K562 (cell line): ENCODE results near the gene PTPRE. TPM values are rescaled to one million over a fixed set of nuclear protein-coding genes. Genes with fewer than 3 reads are reported as not detected.

Experiments
- ATAC-seq: fragments of 200-7000 bp; cut with Tn5 transposase; 3 replicates; pipeline ENCODE4 v1.9.1; 2020; ENCODE audit warnings: moderate library complexity
- BruUV-seq: library from RNA; stranded (reverse); fragments of 400-500 nt; replicated peaks from 2 replicates; lab custom pipeline; 2021; lab: Mats Ljungman, UMichigan
- CTCF ChIA-PET: fragments of 300-600 bp; formaldehyde crosslinking; extraction: SDS; loops from one replicate; lab custom pipeline; 2021; ENCODE audit warnings: low intra/inter-chr PET ratio; lab: Yijun Ruan, JAX
- POLR2A ChIA-PET: fragments of 300-600, 350-650 bp; sonication (Branson Sonifier 250); formaldehyde crosslinking; extraction: SDS; loops from one replicate; lab custom pipeline; 2021; ENCODE audit warnings: antibody characterized with exemption, inconsistent platforms; lab: Yijun Ruan, JAX
- DNase-seq, 4 experiments: peaks; one replicate each; pipeline versions ENCODE4 v3.0.0 to v3.0.0-alpha.2; 2011 to 2018; ENCODE audit warnings: low spot score in 3 of 4, mixed read lengths in 3 of 4; ENCODE audit errors: extremely low read depth in 1 of 4
- FAIRE-seq: peaks from 2 replicates; lab custom pipeline; 2011; peaks lifted over from hg19 to GRCh38; lab: Jason Lieb, UNC
- H2AFZ ChIP-seq: 2 replicates; pipeline ENCODE4 v1.6.0; 2011; ENCODE audit warnings: low read depth, low read length, control low read depth, inconsistent platforms
- H3K27ac ChIP-seq: fragments of 200-600 bp; 3 replicates; pipeline ENCODE4 v1.8.0; 2011; ENCODE audit warnings: low read depth, mild to moderate bottlenecking, control low read depth, inconsistent platforms, low read length, moderate library complexity, mixed read lengths; ENCODE audit errors: extremely low read depth
- H3K27me3 ChIP-seq, 2 experiments: fragments of 300-600 bp in 1 of 2; 2 replicates in 1 of 2; 3 replicates in 1 of 2; pipeline versions ENCODE4 v1.6.0 to v1.8.0; 2011; ENCODE audit warnings: inconsistent platforms in 2 of 2, low read length in 2 of 2, mild to moderate bottlenecking in 1 of 2, mixed read lengths in 1 of 2, moderate library complexity in 1 of 2; ENCODE audit not compliant: control insufficient read depth in 2 of 2, insufficient read depth in 2 of 2
- H3K36me3 ChIP-seq: fragments of 300-600 bp; 3 replicates; pipeline ENCODE4 v1.8.0; 2011; ENCODE audit warnings: mild to moderate bottlenecking, low read length, inconsistent platforms; ENCODE audit not compliant: control insufficient read depth, insufficient read depth
- H3K4me1 ChIP-seq, 2 experiments: fragments of 200-600 bp in 1 of 2; replicated peaks in 1 of 2; 2 replicates in 1 of 2; 3 replicates in 1 of 2; pipeline versions ENCODE4 v1.5.1 to v1.8.0; 2011; ENCODE audit warnings: inconsistent platforms in 2 of 2, low read length in 2 of 2, mild to moderate bottlenecking in 1 of 2, mixed read lengths in 1 of 2, moderate library complexity in 1 of 2; ENCODE audit not compliant: control insufficient read depth in 2 of 2, insufficient read depth in 2 of 2
- H3K4me2 ChIP-seq: 2 replicates; pipeline ENCODE4 v1.6.1; 2011; ENCODE audit warnings: low read length, control low read depth, inconsistent platforms, mixed read lengths; ENCODE audit not compliant: insufficient read depth
- H3K4me3 ChIP-seq: fragments of 200-600 bp; sonication (generic), shearing (Covaris generic); 2 replicates; pipeline ENCODE4 v1.5.1; 2016; ENCODE audit warnings: control low read depth, inconsistent platforms
- H3K79me2 ChIP-seq: fragments of 200-600 bp; 3 replicates; pipeline ENCODE4 v1.8.0; 2011; ENCODE audit warnings: low read length, inconsistent platforms; ENCODE audit not compliant: control insufficient read depth, insufficient read depth
- H3K9ac ChIP-seq, 2 experiments: 2 replicates each; pipeline versions ENCODE4 v1.6.0 to v1.6.1; 2011; ENCODE audit warnings: low read depth in 2 of 2, low read length in 2 of 2, control low read depth in 1 of 2, inconsistent platforms in 1 of 2, mild to moderate bottlenecking in 1 of 2, mixed read lengths in 1 of 2; ENCODE audit not compliant: insufficient read depth in 1 of 2
- H3K9me1 ChIP-seq: one replicate; pipeline ENCODE4 v1.6.0; 2011; ENCODE audit warnings: inconsistent platforms, mild to moderate bottlenecking, low read length, moderate library complexity; ENCODE audit not compliant: control insufficient read depth, insufficient read depth
- H3K9me3 ChIP-seq: replicated peaks from 2 replicates; pipeline ENCODE4 v1.5.1; 2011; ENCODE audit warnings: low read depth, low read length, inconsistent platforms; ENCODE audit not compliant: control insufficient read depth, insufficient read depth
- H4K20me1 ChIP-seq: replicated peaks from 2 replicates; pipeline ENCODE4 v1.6.1; 2011; ENCODE audit warnings: low read length, inconsistent platforms, mixed read lengths; ENCODE audit not compliant: control insufficient read depth, insufficient read depth
- CHD2 ChIP-seq: IDR thresholded peaks from 2 replicates; pipeline ENCODE4 v1.6.1; 2011; ENCODE audit warnings: low read depth, low read length
- NCOA4 ChIP-seq: fragments of 450-650 bp; IDR thresholded peaks from 2 replicates; pipeline ENCODE4 v1.6.1; 2018; ENCODE audit warnings: mild to moderate bottlenecking; ENCODE audit not compliant: partially characterized antibody
- PRPF4 ChIP-seq: fragments of 200-400 bp; formaldehyde crosslinking; IDR thresholded peaks from one replicate; pipeline ENCODE4 v1.6.1; 2017; ENCODE audit warnings: low read length, low read depth, mild to moderate bottlenecking; ENCODE audit not compliant: insufficient read depth, poor library complexity, severe bottlenecking
- ZBTB1 ChIP-seq: sonication (generic); formaldehyde crosslinking; IDR thresholded peaks from 2 replicates; pipeline ENCODE4 v1.8.1; 2023; ENCODE audit warnings: missing genetic modification reagents, low read depth, mild to moderate bottlenecking, borderline replicate concordance
- ZNF785 ChIP-seq: fragments of 250-450 bp; sonication (Bioruptor Pico); IDR thresholded peaks from 2 replicates; pipeline ENCODE4 v1.4.0; 2020; ENCODE audit warnings: mild to moderate bottlenecking
- WGBS: fragments of 100-300 bp; shearing (Covaris generic); methylation state at CpG from one replicate; pipeline ENCODE4 v1.1.6; 2016; ENCODE audit warnings: low coverage, mixed read lengths; ENCODE audit not compliant: insufficient coverage; ENCODE audit errors: missing lambda C conversion rate; 5-methylcytosine and 5-hydroxymethylcytosine counted together
- in situ Hi-C: fragments of 300-500 bp; cut with MboI; formaldehyde crosslinking; loops from 4 replicates; pipeline ENCODE4 v1.15.0; 2018; ENCODE audit warnings: inconsistent platforms, mixed read lengths
- intact Hi-C: fragments of 100-400 bp; cut with micrococcal nuclease; formaldehyde crosslinking; loops from 2 replicates; pipeline ENCODE4 v1.14.2; 2022
- polyA plus RNA-seq, 8 experiments: library from polyadenylated mRNA; depleted of rRNA in 4 of 8; stranded (reverse) in 5 of 8; unstranded in 3 of 8; fragments of >200 nt; fragmentation: Nextera tagmentation in 2 of 8; fragmentation: Illumina TruSeq in 1 of 8; extraction: Ambion mirVana in 2 of 8; extraction: Trizol in 1 of 8; gene quantifications; 2 replicates each; pipeline versions ENCODE4 v1.2.1 to v1.2.3, GENCODE V29; 2011 to 2014; ENCODE audit warnings: inconsistent platforms in 1 of 8, missing spikeins in 1 of 8
- total RNA-seq, 7 experiments: library from RNA; depleted of rRNA in 6 of 7; stranded (reverse); fragments of >200 nt in 6 of 7; fragmentation: Illumina TruSeq in 2 of 7; extraction: Trizol in 2 of 7; gene quantifications; 2 replicates each; pipeline versions ENCODE4 v1.2.1 to v1.2.3, GENCODE V29; 2011 to 2021; ENCODE audit warnings: low replicate concordance in 1 of 7
- TF ChIP-seq, protein P1 (sequence below): fragments of 450-650 bp; formaldehyde crosslinking; IDR thresholded peaks from 2 replicates; pipeline ENCODE4 v1.4.0; 2022; ENCODE audit warnings: missing genetic modification characterization
- TF ChIP-seq, protein P2 (sequence below): fragments of 250-450 bp; sonication (Bioruptor Pico); IDR thresholded peaks from 2 replicates; pipeline ENCODE4 v1.8.0; 2022; ENCODE audit warnings: moderate library complexity, mild to moderate bottlenecking, inconsistent platforms
- TF ChIP-seq, protein P3 (sequence below), 2 experiments: fragments of 150-350 bp in 1 of 2; IDR thresholded peaks; 2 replicates each; pipeline ENCODE4 v1.6.1; 2012 to 2016; ENCODE audit warnings: low read depth in 2 of 2, low read length in 2 of 2, mild to moderate bottlenecking in 1 of 2, moderate library complexity in 1 of 2
- TF ChIP-seq, protein P4 (sequence below): fragments of 250-450 bp; sonication (Bioruptor Pico); IDR thresholded peaks from 2 replicates; pipeline ENCODE4 v1.8.0; 2021; ENCODE audit warnings: borderline replicate concordance, mild to moderate bottlenecking, moderate library complexity; ENCODE audit not compliant: poor library complexity, severe bottlenecking

PTPRE gene
- total and polyA plus RNA-seq, 9 of the 15 experiments (the other 6 are each of a cell fraction or from before 2014, with no cell fraction given) = 0.01 to 0.13 (median 0.04) TPM; not detected in 4

DNA sequence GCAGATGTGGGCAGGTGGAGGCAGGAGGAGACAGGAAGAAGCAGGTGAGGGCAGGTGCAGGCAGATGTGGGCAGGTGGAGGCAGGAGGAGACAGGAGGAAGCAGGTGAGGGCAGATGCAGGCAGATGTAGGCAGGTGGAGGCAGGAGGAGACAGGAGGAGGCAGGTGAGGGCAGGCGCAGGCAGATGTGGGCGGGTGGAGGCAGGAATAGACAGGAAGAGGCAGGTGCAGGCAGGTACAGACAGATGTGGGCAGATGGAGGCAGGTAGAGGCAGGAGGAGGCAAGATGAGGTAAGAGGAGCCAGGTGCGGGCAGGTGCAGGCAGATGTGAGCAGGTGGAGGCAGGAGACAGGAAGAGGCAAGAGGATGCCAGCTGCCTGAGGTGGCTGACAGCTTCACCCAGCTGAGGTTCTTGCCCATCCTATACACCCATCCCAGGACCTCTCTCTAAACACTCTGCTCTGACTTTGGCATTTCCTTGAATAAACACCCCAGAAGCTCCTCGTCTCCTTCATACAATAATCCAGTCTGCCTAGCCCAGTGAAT lies 33.0 kb downstream of the PTPRE start:
- no TSS peak for BruUV-seq
- no peak overlapping the region for H2AFZ ChIP-seq
- no peak overlapping the region for H3K9ac ChIP-seq
- CTCF ChIA-PET = no interaction called here
- in situ Hi-C loops (no loop called here), intact Hi-C loops (no loop called here)
- H3K4me3 ChIP-seq = no peak overlapping the region
- H3K27me3 ChIP-seq = peaks cover 0 to 8% of the 10 kb centered on the region in 2 experiments; a peak in 2 of 5 replicates
- TF ChIP-seq ZBTB1 (CRISPR knock-in tag) = no peak
- TF ChIP-seq ZNF785 (CRISPR knock-in tag) = no peak
- TF ChIP-seq NCOA4 = no peak
- TF ChIP-seq, protein P1, sequence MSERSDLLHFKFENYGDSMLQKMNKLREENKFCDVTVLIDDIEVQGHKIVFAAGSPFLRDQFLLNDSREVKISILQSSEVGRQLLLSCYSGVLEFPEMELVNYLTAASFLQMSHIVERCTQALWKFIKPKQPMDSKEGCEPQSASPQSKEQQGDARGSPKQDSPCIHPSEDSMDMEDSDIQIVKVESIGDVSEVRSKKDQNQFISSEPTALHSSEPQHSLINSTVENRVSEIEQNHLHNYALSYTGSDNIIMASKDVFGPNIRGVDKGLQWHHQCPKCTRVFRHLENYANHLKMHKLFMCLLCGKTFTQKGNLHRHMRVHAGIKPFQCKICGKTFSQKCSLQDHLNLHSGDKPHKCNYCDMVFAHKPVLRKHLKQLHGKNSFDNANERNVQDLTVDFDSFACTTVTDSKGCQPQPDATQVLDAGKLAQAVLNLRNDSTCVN (CRISPR knock-in tag) = no peak
- TF ChIP-seq, protein P2, sequence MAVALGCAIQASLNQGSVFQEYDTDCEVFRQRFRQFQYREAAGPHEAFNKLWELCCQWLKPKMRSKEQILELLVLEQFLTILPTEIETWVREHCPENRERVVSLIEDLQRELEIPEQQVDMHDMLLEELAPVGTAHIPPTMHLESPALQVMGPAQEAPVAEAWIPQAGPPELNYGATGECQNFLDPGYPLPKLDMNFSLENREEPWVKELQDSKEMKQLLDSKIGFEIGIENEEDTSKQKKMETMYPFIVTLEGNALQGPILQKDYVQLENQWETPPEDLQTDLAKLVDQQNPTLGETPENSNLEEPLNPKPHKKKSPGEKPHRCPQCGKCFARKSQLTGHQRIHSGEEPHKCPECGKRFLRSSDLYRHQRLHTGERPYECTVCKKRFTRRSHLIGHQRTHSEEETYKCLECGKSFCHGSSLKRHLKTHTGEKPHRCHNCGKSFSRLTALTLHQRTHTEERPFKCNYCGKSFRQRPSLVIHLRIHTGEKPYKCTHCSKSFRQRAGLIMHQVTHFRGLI (CRISPR knock-in tag) = no peak
- TF ChIP-seq, protein P3, sequence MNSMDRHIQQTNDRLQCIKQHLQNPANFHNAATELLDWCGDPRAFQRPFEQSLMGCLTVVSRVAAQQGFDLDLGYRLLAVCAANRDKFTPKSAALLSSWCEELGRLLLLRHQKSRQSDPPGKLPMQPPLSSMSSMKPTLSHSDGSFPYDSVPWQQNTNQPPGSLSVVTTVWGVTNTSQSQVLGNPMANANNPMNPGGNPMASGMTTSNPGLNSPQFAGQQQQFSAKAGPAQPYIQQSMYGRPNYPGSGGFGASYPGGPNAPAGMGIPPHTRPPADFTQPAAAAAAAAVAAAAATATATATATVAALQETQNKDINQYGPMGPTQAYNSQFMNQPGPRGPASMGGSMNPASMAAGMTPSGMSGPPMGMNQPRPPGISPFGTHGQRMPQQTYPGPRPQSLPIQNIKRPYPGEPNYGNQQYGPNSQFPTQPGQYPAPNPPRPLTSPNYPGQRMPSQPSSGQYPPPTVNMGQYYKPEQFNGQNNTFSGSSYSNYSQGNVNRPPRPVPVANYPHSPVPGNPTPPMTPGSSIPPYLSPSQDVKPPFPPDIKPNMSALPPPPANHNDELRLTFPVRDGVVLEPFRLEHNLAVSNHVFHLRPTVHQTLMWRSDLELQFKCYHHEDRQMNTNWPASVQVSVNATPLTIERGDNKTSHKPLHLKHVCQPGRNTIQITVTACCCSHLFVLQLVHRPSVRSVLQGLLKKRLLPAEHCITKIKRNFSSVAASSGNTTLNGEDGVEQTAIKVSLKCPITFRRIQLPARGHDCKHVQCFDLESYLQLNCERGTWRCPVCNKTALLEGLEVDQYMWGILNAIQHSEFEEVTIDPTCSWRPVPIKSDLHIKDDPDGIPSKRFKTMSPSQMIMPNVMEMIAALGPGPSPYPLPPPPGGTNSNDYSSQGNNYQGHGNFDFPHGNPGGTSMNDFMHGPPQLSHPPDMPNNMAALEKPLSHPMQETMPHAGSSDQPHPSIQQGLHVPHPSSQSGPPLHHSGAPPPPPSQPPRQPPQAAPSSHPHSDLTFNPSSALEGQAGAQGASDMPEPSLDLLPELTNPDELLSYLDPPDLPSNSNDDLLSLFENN (IDR thresholded peaks at IDR 0.05; ENCODE audit: low read depth in 2 of 2, low read length in 2 of 2) = no peak
- no peak for TF ChIP-seq CHD2
- no peak for TF ChIP-seq PRPF4
- TF ChIP-seq, protein P4, sequence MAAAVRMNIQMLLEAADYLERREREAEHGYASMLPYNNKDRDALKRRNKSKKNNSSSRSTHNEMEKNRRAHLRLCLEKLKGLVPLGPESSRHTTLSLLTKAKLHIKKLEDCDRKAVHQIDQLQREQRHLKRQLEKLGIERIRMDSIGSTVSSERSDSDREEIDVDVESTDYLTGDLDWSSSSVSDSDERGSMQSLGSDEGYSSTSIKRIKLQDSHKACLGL = no peak
- H3K27ac ChIP-seq = no peak overlapping the region
- H3K79me2 ChIP-seq = no peaks in the 10 kb centered on the region
- no peaks in the 10 kb centered on the region for H3K9me3 ChIP-seq
- H3K36me3 ChIP-seq = no peaks in the 10 kb centered on the region
- no peak overlapping the region for H3K4me2 ChIP-seq
- H4K20me1 ChIP-seq = no peaks in the 10 kb centered on the region
- H3K9me1 ChIP-seq = no peaks in the 10 kb centered on the region
- FAIRE-seq (no peak), ATAC-seq (no peak), DNase-seq (no peak)
- 0% methylated on average over 4 of the region's 4 CpGs for WGBS
- no peaks in the 10 kb centered on the region for H3K4me1 ChIP-seq
- POLR2A ChIA-PET = no interaction called here
